ENCODE data around the gene PTDSS2. TPM values are rescaled to one million over a fixed set of nuclear protein-coding genes. Genes with fewer than 3 reads are reported as not detected.
A peak's percentile ranks its signal among the peaks of the same experiment; 100 is the strongest.

PTDSS2 gene
- total and polyA plus RNA-seq, 9 of the 15 experiments (the other 6 are each of a cell fraction or from before 2014, with no cell fraction given) = 0.45 to 53.9 (median 17.2) TPM

GRCh38 chr11:420054-420910 lies 29.8 kb upstream of the PTDSS2 start:
- Histone ChIP-seq H4K20me1 (replicated peaks; ENCODE audit: control insufficient read depth, insufficient read depth, low read length) (no peaks in the 10 kb centered on the region), H3K9me3 (replicated peaks; ENCODE audit: control insufficient read depth, insufficient read depth, low read depth, low read length) (0 out of 2 replicates have a peak, but pooled peaks cover 2% of the 10 kb centered on the region), H3K4me2 (ENCODE audit: insufficient read depth, low read length) (no peak overlapping the region), H3K9ac (ENCODE audit: insufficient read depth in 1 of 2, low read depth in 2 of 2, low read length in 2 of 2) (no peak overlapping the region), H3K4me1 (replicated peaks in 1 of 2; ENCODE audit: control insufficient read depth in 2 of 2, insufficient read depth in 2 of 2, low read length in 2 of 2) (peaks cover 7 to 57% of the 10 kb centered on the region in 2 experiments), H3K4me3 (no peak overlapping the region), H2AFZ (ENCODE audit: low read depth, low read length) (no peak overlapping the region), H3K79me2 (ENCODE audit: control insufficient read depth, insufficient read depth, low read length) (no peaks in the 10 kb centered on the region), H3K9me1 (ENCODE audit: control insufficient read depth, insufficient read depth, low read length) (no peaks in the 10 kb centered on the region), H3K27me3 (ENCODE audit: control insufficient read depth in 2 of 2, insufficient read depth in 2 of 2, low read length in 2 of 2) (no peaks in the 10 kb centered on the region), H3K27ac (ENCODE audit: extremely low read depth, low read depth, low read length) (no peak overlapping the region), H3K36me3 (ENCODE audit: control insufficient read depth, insufficient read depth, low read length) (no peaks in the 10 kb centered on the region)
- ChIA-PET POLR2A (no interaction called here), CTCF (ENCODE audit: low intra/inter-chr PET ratio) (no interaction called here)
- in situ Hi-C loops (cut with MboI) (no loop called here), intact Hi-C loops (cut with micrococcal nuclease) (no loop called here)
- no peak for DNase-seq (ENCODE audit: extremely low read depth in 1 of 4, low spot score in 3 of 4)
- 82% methylated on average over 38 of the region's 71 CpGs for WGBS (ENCODE audit: insufficient coverage, low coverage, missing lambda C conversion rate)
- no peak for FAIRE-seq
- BruUV-seq (replicated peaks) = no TSS peak
- no peak for ATAC-seq
- TF ChIP-seq FIP1L1 (IDR thresholded peaks at IDR 0.05; ENCODE audit: low read depth, low read length, poor library complexity, severe bottlenecking) (peak; percentile 29), NCOA6 (IDR thresholded peaks at IDR 0.05) (no peak), THRA (IDR thresholded peaks at IDR 0.05) (no peak), SNIP1 (IDR thresholded peaks at IDR 0.05; ENCODE audit: low read depth) (no peak), PCBP1 (IDR thresholded peaks at IDR 0.05; ENCODE audit: low read depth, low read length, poor library complexity, severe bottlenecking) (peak; percentile 31), EWSR1 (IDR thresholded peaks at IDR 0.05; ENCODE audit: borderline replicate concordance, low read depth, partially characterized antibody) (no peak), MYBL2 (IDR thresholded peaks at IDR 0.05; ENCODE audit: low read depth) (no peak), MYBL2 (CRISPR knock-in tag; IDR thresholded peaks at IDR 0.05; ENCODE audit: borderline replicate concordance) (no peak), PCBP2 (IDR thresholded peaks at IDR 0.05; ENCODE audit: low read depth, low read length, poor library complexity, severe bottlenecking) (no peak), TAF7 (tag; IDR thresholded peaks at IDR 0.05) (no peak), MCM3 (IDR thresholded peaks at IDR 0.05) (no peak), L3MBTL2 (IDR thresholded peaks at IDR 0.05) (no peak), ZNF561 (CRISPR knock-in tag; conservative IDR thresholded peaks at IDR 0.05) (no peak), TFAM (CRISPR knock-in tag; conservative IDR thresholded peaks at IDR 0.05) (no peak), BACH1 (tag; IDR thresholded peaks at IDR 0.05) (no peak), NFRKB (IDR thresholded peaks at IDR 0.05; ENCODE audit: low read depth) (no peak), YY1 (IDR thresholded peaks at IDR 0.05; ENCODE audit: borderline replicate concordance in 1 of 3, control insufficient read depth in 1 of 3, extremely low read depth in 1 of 3, insufficient read depth in 3 of 3, insufficient read length in 1 of 3, insufficient replicate concordance in 2 of 3, low read depth in 1 of 3, low read length in 2 of 3) (no peak), ZNF347 (CRISPR knock-in tag; IDR thresholded peaks at IDR 0.05; ENCODE audit: low read depth) (no peak), ZBTB33 (CRISPR knock-in tag; IDR thresholded peaks at IDR 0.05) (peak; percentile 82), ZNF384 (IDR thresholded peaks at IDR 0.05; ENCODE audit: low read depth, low read length) (no peak)
